Measurements from ENCODE around the gene PHTF2.
"Not testable (repeated sequence)": the region's sequence is repeated elsewhere in the genome, so short reads cannot be mapped to it uniquely, and the experiment has no call there.

Gene PHTF2

GRCh38 chr7:77830649-77831355, 32.2 kb downstream of the PHTF2 start:
- DNase-seq (ENCODE audit: low spot score) = no peak

GRCh38 chr7:77831481-77831880, 32.9 kb downstream of the PHTF2 start:
- no peak for DNase-seq (ENCODE audit: low spot score)

GRCh38 chr7:77831953-77832352, 33.4 kb downstream of the PHTF2 start:
- DNase-seq (ENCODE audit: low spot score) = no peak

- DNase-seq (ENCODE audit: low spot score) = peak; percentile 20
Measured at GRCh38 chr7:77833136-77833535, 34.6 kb downstream of the PHTF2 start.

GRCh38 chr7:77836425-77836824, 37.9 kb downstream of the PHTF2 start:
- DNase-seq (ENCODE audit: low spot score) = not testable (repeated sequence)

- DNase-seq (ENCODE audit: low spot score) = no peak
Measured at GRCh38 chr7:77837275-77837674, 38.7 kb downstream of the PHTF2 start.

GRCh38 chr7:77837966-77838365, 39.4 kb downstream of the PHTF2 start:
- DNase-seq (ENCODE audit: low spot score) = no peak

- DNase-seq (ENCODE audit: low spot score) = no peak
Measured at GRCh38 chr7:77838929-77839491, 40.4 kb downstream of the PHTF2 start.

- DNase-seq (ENCODE audit: low spot score) = no peak
Measured at GRCh38 chr7:77839919-77840318, 41.3 kb downstream of the PHTF2 start.

GRCh38 chr7:77843194-77843593, 44.6 kb downstream of the PHTF2 start:
- DNase-seq (ENCODE audit: low spot score) = no peak

GRCh38 chr7:77846317-77847092, 47.9 kb downstream of the PHTF2 start:
- no peak for DNase-seq (ENCODE audit: low spot score)

GRCh38 chr7:77855371-77856083, 57.0 kb downstream of the PHTF2 start:
- DNase-seq (ENCODE audit: low spot score) = no peak

- no peak for DNase-seq (ENCODE audit: low spot score)
Measured at GRCh38 chr7:77858278-77858677, 59.7 kb downstream of the PHTF2 start.

- no peak for DNase-seq (ENCODE audit: low spot score)
Measured at GRCh38 chr7:77859343-77859742, 60.8 kb downstream of the PHTF2 start.

- DNase-seq (ENCODE audit: low spot score) = no peak
Measured at GRCh38 chr7:77862691-77863090, 64.1 kb downstream of the PHTF2 start.

GRCh38 chr7:77863860-77864259, 65.3 kb downstream of the PHTF2 start:
- DNase-seq (ENCODE audit: low spot score) = no peak

- DNase-seq (ENCODE audit: low spot score) = peak; percentile 25
Measured at GRCh38 chr7:77866370-77866769, 67.8 kb downstream of the PHTF2 start.

GRCh38 chr7:77866786-77867536, 68.4 kb downstream of the PHTF2 start:
- peak; percentile 19 for DNase-seq (ENCODE audit: low spot score)

GRCh38 chr7:77867537-77867865, 68.9 kb downstream of the PHTF2 start:
- DNase-seq (ENCODE audit: low spot score) = no peak

- DNase-seq (ENCODE audit: low spot score) = not testable (repeated sequence)
Measured at GRCh38 chr7:77872256-77872655, 73.7 kb downstream of the PHTF2 start.

- not testable (repeated sequence) for DNase-seq (ENCODE audit: low spot score)
Measured at GRCh38 chr7:77873416-77874327, 75.1 kb downstream of the PHTF2 start.

Measured in AG20443 (cell line).